BLaER1 (cell line): ENCODE results near the gene FTCD.

Experiments used
- H3K27ac ChIP-seq: shearing (Covaris generic); formaldehyde crosslinking; 2 replicates; pipeline ENCODE4 v1.8.1; 2022
- H3K27me3 ChIP-seq: shearing (Covaris generic); formaldehyde crosslinking; 2 replicates; pipeline ENCODE4 v1.8.1; 2022
- H3K36me3 ChIP-seq: shearing (Covaris generic); formaldehyde crosslinking; 2 replicates; pipeline ENCODE4 v1.8.1; 2022
- H3K4me1 ChIP-seq: shearing (Covaris generic); formaldehyde crosslinking; 2 replicates; pipeline ENCODE4 v1.8.1; 2022
- H3K4me2 ChIP-seq: shearing (Covaris generic); formaldehyde crosslinking; 2 replicates; pipeline ENCODE4 v1.8.1; 2022
- H3K4me3 ChIP-seq: shearing (Covaris generic); formaldehyde crosslinking; 2 replicates; pipeline ENCODE4 v1.8.1; 2022
- H3K9ac ChIP-seq: shearing (Covaris generic); formaldehyde crosslinking; 2 replicates; pipeline ENCODE4 v1.8.1; 2022
- H3K9me3 ChIP-seq: shearing (Covaris generic); formaldehyde crosslinking; 2 replicates; pipeline ENCODE4 v1.8.1; 2022
- H4K20me1 ChIP-seq: shearing (Covaris generic); formaldehyde crosslinking; 2 replicates; pipeline ENCODE4 v1.8.1; 2022
- Cebpa-rat ChIP-seq: shearing (Covaris generic); IDR thresholded peaks from 2 replicates; pipeline ENCODE4 v1.8.1; 2022

Gene FTCD

DNA sequence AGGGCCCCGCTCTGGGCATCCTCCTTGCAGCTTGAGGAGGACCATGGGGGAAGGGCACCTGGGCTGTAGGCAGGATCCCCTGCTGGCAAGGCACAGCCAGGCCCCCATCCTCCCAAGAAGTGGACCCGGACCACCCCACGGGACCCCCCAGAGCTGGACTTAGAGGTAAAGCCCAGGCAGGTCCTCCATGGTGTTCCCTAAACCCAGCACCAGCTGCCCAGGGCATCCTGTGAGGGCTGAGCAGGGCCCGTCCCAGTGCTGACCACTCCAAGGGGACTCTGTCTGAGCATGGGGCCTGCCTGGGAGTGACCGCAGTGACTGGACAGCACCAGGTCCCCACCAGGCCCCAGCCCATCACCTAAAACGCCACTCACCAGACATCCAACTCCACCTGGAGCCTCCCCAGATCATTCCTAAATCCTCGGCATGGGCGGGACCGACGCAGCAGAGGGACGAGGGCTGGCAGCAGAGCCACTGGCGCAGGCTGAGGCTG, 36.2 kb downstream of the FTCD start:
- H3K9me3 ChIP-seq = peaks cover 7% of the 10 kb centered on the region
- no peak for TF ChIP-seq Cebpa-rat
- H3K4me1 ChIP-seq = peaks cover 56% of the 10 kb centered on the region
- peaks cover 25% of the 10 kb centered on the region for H4K20me1 ChIP-seq
- H3K36me3 ChIP-seq = peaks cover 28% of the 10 kb centered on the region
- peak overlapping the region; percentile 75; the same call in 1 of the 2 replicates for H3K4me2 ChIP-seq
- H3K27me3 ChIP-seq = no peaks in the 10 kb centered on the region
- H3K9ac ChIP-seq = no peak overlapping the region
- no peak overlapping the region for H3K27ac ChIP-seq
- no peak overlapping the region for H3K4me3 ChIP-seq

DNA sequence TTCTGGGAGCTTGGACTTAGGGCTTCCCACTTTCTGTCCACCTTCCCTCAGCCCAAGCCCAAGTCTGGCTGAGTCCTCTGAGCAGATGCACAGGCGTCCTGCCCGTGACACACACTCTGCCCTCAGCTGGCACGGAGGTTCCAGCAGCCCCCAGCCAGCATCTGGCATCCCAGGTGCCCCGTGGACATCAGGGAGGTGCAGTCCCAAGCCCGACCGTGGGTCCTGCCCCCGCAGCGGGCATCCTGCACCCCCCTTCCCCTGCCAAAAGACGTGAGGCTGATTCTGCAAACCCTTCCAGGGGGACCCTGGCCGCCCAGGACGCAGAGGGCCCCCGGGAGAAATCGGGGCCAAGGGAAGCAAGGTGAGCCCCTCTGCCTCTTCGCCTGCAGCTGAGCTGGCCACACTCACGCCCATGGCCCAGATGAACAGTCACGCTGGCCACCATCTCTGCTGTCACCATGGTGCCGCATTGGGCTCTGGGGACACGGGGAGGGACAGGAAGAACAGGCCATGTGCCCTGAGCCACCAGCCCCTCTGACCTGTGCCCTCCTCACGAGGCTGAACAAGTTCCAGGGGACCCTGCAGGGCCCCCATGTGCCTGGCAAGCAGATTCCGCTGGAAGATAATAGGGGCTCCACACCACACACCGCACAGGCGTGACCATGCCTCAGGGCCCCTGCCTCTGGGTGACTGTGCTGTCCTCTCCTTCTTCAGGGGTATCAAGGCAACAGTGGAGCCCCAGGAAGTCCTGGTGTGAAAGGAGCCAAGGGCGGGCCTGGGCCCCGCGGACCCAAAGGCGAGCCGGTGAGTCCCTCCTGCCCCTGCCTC, 36.8 kb downstream of the FTCD start:
- Histone ChIP-seq H3K4me1 (peaks cover 55% of the 10 kb centered on the region), H3K4me3 (no peak overlapping the region), H3K4me2 (peak overlapping the region; percentile 69), H4K20me1 (peaks cover 25% of the 10 kb centered on the region), H3K36me3 (peaks cover 34% of the 10 kb centered on the region), H3K27ac (no peak overlapping the region), H3K9me3 (peaks cover 11% of the 10 kb centered on the region), H3K9ac (no peak overlapping the region), H3K27me3 (no peaks in the 10 kb centered on the region)
- TF ChIP-seq Cebpa-rat = no peak

DNA sequence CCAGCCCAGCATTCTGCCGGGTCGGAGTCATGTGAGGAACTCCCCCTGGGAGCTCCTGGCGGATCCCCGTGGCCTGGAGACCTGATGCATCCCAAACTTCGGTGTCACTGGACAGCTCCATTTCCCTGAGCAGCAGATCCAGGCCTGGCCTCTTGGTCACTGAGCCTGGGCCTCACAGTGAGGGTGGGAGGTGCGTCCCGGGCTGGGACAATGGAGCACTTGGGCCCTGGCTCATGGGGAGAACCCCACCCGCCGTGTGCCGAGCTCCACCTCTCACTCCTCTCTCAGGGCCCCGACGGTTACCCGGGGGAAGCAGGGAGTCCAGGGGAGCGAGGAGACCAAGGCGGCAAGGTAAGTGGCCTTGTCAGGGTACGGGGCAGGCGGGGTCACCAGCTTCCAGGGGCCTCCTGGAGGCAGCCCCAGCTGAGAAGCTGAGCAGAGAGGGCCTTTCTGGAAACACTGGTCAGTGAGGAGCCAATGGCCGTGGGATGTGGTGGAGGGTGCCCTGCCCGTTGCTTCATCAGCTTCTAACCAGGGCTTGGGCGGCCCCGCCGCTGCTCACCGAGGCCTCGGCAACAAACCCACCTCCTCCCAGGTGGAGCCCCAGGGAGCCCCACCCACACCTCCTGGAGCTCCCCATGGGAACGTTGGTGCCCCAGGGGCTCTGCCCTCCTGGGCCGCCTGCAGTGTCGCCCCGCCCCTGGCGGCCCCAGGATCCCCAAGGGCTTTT, 37.6 kb downstream of the FTCD start:
- no peak for TF ChIP-seq Cebpa-rat
- H3K36me3 ChIP-seq = peaks cover 41% of the 10 kb centered on the region
- no peak overlapping the region for H3K27ac ChIP-seq

DNA sequence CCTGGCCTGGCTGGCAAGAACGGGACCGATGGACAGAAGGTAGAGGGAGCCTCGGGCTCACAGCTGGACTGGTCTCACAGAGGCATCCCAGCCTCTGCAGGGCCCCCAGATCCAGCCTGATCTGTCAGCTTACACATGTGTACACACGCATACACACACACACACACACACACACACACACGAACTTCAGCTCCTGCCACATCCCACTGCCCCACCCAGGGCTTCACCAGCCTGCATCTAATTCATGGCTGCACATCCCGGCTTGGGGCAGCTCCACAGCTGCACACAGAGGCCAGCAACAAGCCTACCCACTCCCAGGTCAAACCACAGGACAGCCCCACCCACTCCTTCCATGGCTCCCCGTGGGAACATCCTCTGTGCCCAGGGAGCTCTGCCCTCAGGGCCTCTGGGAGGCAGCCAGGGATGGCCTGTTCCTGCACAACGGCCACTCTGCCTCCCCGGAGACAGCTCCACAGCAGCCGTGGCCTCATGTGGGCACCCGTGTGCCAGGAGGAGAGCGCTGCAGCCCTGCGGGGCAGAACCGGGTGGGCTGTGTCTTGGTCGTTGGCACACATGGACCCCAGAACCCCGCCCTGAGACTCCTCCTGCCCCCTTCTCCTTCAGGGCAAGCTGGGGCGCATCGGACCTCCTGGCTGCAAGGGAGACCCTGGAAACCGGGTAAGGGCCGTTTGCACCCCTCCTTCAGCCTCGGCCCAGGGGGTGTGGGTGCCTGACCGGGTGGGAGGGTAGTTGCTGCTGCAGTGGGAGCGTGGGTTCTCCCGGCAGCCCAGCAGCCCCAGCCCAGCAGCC, 38.4 kb downstream of the FTCD start:
- Histone ChIP-seq H3K9me3 (peaks cover 11% of the 10 kb centered on the region), H3K9ac (no peak overlapping the region), H3K4me1 (peaks cover 55% of the 10 kb centered on the region), H3K27me3 (no peaks in the 10 kb centered on the region), H3K36me3 (peaks cover 49% of the 10 kb centered on the region), H4K20me1 (peaks cover 19% of the 10 kb centered on the region; the same call in 1 of the 2 replicates), H3K4me2 (peak overlapping the region; percentile 69), H3K27ac (no peak overlapping the region), H3K4me3 (no peak overlapping the region)
- TF ChIP-seq Cebpa-rat = no peak

More for the DNA sequence above, 37.6 kb downstream of the FTCD start:
- no peak overlapping the region for H3K4me3 ChIP-seq
- peaks cover 11% of the 10 kb centered on the region for H3K9me3 ChIP-seq
- peaks cover 55% of the 10 kb centered on the region for H3K4me1 ChIP-seq
- peaks cover 25% of the 10 kb centered on the region for H4K20me1 ChIP-seq
- no peaks in the 10 kb centered on the region for H3K27me3 ChIP-seq
- peak overlapping the region; percentile 69 for H3K4me2 ChIP-seq
- H3K9ac ChIP-seq = no peak overlapping the region

DNA sequence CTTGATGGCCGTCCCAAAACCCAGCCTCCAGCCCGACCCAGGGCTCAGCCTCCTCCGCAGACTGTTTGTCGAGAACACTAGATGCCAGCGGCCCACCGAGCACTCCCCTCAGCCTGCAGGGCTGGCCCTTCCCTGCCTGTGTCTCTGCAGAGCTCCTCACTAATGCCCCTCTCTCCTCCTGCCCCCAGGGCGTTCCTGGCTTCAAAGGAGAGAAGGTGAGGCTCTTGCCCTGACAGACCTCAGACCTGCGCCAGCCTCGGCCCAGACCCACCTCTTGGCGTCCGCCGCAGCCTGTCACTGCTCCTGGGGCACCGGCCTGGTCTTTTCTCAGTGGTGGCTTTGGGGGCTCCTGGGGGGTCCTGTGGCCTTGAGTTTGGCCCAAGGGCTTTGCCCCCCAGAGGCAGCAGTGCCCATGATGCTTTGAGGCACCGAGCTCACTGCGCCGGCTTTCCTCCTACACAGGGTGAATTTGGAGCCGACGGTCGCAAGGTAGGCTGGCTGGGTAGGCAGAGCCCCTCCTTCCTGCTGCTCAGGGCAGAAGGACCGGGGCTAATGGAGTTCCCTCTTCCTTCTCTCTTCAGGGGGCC, 39.1 kb downstream of the FTCD start:
- Histone ChIP-seq H3K27me3 (no peaks in the 10 kb centered on the region), H3K4me1 (peaks cover 55% of the 10 kb centered on the region), H3K36me3 (peaks cover 47% of the 10 kb centered on the region), H3K4me3 (no peak overlapping the region), H3K9me3 (peaks cover 11% of the 10 kb centered on the region), H3K9ac (no peak overlapping the region), H3K4me2 (peak overlapping the region; percentile 69), H3K27ac (no peak overlapping the region), H4K20me1 (peaks cover 19% of the 10 kb centered on the region; the same call in 1 of the 2 replicates)
- no peak for TF ChIP-seq Cebpa-rat

DNA sequence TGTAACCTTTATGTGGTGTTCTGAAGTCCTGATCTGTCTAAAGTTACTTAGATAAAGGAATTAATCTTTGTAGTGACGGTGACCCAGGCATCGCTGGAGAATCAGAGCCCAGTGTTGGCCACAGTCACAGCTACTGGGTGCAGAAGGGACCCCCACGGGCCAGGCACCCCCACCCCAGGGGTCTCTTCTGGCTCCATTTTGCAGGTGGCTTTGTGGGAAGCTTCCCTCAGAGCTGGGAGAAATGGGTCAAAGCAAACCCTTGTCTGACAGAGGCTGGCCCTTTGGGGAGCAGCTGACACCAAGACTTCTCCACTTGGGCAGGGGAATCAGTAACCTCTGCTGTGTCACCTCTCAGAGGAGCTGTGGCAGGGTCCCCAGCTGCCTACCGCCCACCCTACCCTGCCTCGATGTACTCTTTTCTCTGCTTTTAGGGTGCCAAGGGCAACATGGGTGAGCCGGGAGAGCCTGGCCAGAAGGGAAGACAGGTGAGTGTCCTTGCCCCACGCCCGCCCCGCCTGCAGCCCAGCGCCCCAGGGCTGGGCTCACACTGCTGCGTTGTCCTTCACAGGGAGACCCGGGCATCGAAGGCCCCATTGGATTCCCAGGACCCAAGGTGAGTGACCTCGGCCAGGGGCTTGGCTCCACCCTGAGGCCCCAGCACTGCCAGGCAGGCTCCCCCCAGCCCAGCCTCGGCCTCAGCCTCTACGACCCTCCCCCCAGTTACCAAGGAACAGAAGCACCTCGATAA, 39.8 kb downstream of the FTCD start:
- Histone ChIP-seq H3K4me1 (peaks cover 52% of the 10 kb centered on the region), H3K4me3 (no peak overlapping the region), H3K4me2 (peak overlapping the region; percentile 69), H3K9ac (no peak overlapping the region), H3K36me3 (peaks cover 46% of the 10 kb centered on the region), H4K20me1 (peaks cover 19% of the 10 kb centered on the region; the same call in 1 of the 2 replicates), H3K27ac (no peak overlapping the region), H3K27me3 (no peaks in the 10 kb centered on the region), H3K9me3 (peaks cover 11% of the 10 kb centered on the region)
- no peak for TF ChIP-seq Cebpa-rat

DNA sequence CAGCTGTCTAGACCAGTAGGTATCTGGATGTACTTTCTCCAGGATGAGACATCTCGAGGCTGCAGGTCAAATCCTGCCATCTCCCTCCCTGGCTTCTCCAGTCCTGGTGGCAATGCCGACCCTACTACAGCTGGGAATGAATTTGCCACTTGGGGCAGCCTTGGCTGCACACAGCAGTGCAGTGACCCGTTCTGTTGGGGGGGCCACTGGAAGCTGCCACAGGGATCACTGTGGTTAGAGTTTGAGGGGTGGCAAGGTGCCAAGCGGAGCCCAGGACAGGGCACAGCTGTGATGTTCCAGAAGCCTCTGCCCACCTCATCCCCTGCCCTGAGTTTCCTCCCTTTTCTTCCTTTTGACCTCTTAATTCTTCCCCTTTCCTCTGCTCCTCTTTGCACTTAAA, 40.4 kb downstream of the FTCD start:
- no peak for TF ChIP-seq Cebpa-rat
- Histone ChIP-seq H3K27me3 (no peaks in the 10 kb centered on the region), H3K4me3 (no peak overlapping the region), H3K27ac (no peak overlapping the region), H3K9ac (no peak overlapping the region), H4K20me1 (peaks cover 19% of the 10 kb centered on the region; the same call in 1 of the 2 replicates), H3K36me3 (peaks cover 46% of the 10 kb centered on the region), H3K4me1 (peaks cover 45% of the 10 kb centered on the region), H3K4me2 (no peak overlapping the region), H3K9me3 (peaks cover 11% of the 10 kb centered on the region)

DNA sequence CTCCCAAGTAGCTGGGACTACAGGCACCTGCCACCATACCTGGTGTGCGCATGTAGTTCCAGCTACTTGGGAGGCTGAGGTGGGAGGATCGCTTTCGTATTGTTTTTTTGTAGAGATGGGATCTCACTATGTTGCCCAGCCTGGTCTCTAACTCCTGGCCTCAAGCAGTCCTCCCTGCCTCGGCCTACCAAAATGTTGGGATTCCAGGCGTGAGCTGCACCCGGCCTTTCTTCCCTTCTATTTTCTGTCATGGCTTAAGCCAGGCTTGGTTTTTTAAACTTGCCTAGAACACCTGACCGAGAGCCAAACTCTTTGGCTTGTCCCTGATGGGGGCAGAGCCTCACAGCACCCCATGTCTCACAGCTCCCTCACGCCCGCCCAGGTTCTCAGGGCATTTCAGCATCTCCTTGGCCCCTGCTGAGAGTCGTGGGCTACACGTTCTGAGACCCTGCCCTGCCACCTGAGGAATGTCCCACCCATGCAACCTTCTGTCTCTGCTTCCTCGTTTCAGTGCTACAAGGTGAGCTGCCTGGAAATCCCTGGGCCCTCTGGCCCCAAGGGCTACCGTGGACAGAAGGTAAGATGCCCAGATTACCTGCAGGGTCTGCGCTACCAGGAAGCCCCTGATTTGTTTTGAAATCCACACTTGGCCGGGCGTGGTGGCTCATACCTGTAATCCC, 41.7 kb downstream of the FTCD start:
- no peak for TF ChIP-seq Cebpa-rat
- peaks cover 21% of the 10 kb centered on the region; the same call in 1 of the 2 replicates for H4K20me1 ChIP-seq
- no peak overlapping the region for H3K27ac ChIP-seq
- H3K9ac ChIP-seq = no peak overlapping the region
- no peak overlapping the region for H3K4me3 ChIP-seq
- peaks cover 32% of the 10 kb centered on the region for H3K4me1 ChIP-seq
- H3K4me2 ChIP-seq = no peak overlapping the region
- H3K27me3 ChIP-seq = no peaks in the 10 kb centered on the region
- H3K9me3 ChIP-seq = peaks cover 21% of the 10 kb centered on the region
- peaks cover 46% of the 10 kb centered on the region for H3K36me3 ChIP-seq
